Hematopoietic multipotent progenitor cell treated with erythropoietin and hydrocortisone succinate and interleukin-3 and kit ligand, for 17 days (in vitro differentiated cells): Measurements from ENCODE around the gene SNU13.
A peak's percentile ranks its signal among the peaks of the same experiment; 100 is the strongest.
"Not testable (repeated sequence)": the region's sequence is repeated elsewhere in the genome, so short reads cannot be mapped to it uniquely, and the experiment has no call there.

Experiments used
- DNase-seq: peaks from one replicate; pipeline ENCODE4 v3.0.0-alpha.2; 2015; ENCODE audit warnings: low spot score

The SNU13 gene

GRCh38 chr22:41641854-41642253, 46.8 kb downstream of the SNU13 start:
- no peak for DNase-seq

- DNase-seq, result peak; percentile 32
Measured at GRCh38 chr22:41638748-41639147, 49.9 kb downstream of the SNU13 start.

- no peak for DNase-seq
Measured at GRCh38 chr22:41638124-41638523, 50.5 kb downstream of the SNU13 start.

- not testable (repeated sequence) for DNase-seq
Measured at GRCh38 chr22:41637623-41638022, 51.0 kb downstream of the SNU13 start.

- DNase-seq, result no peak
Measured at GRCh38 chr22:41636467-41636866, 52.2 kb downstream of the SNU13 start.

- not testable (repeated sequence) for DNase-seq
Measured at GRCh38 chr22:41634610-41635009, 54.1 kb downstream of the SNU13 start.

GRCh38 chr22:41631615-41632014, 57.1 kb downstream of the SNU13 start:
- not testable (repeated sequence) for DNase-seq

- not testable (repeated sequence) for DNase-seq
Measured at GRCh38 chr22:41631115-41631514, 57.6 kb downstream of the SNU13 start.

GRCh38 chr22:41625577-41625976, 63.1 kb downstream of the SNU13 start:
- DNase-seq, result no peak
